Activated CD4-positive, alpha-beta T cell treated with anti-CD3 and anti-CD28 coated beads for 24 hours (primary cell): ENCODE measurements around the gene SETD9.

ENCODE experiments used
- DNase-seq, 2 donors: peaks; one replicate each; pipeline ENCODE4 v3.0.0-alpha.2; 2020; ENCODE audit warnings: low read depth in 2 of 2

SETD9 gene

GRCh38 chr5:56938858-56939257, 29.5 kb downstream of the SETD9 start:
- DNase-seq, result no peak

DNA sequence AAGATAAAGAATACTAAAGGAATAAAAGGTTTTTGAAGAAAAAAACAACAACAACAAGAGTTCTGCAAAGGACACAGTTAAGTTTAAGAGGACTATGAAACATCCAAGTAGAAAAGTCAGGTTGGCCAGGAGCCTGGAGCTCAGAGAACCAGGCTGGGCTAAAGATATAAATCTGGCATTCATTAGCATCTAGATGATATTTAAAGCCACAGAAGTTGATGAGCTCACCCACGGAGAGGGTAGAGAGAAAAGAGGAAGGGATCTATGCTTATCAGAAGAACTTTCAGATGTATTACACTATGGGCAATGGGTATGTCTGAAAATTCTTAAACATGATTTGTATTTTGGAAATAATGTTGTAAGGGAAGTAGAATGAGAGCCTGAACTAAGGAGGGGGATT, 32.6 kb downstream of the SETD9 start:
- DNase-seq, result no peak

DNA sequence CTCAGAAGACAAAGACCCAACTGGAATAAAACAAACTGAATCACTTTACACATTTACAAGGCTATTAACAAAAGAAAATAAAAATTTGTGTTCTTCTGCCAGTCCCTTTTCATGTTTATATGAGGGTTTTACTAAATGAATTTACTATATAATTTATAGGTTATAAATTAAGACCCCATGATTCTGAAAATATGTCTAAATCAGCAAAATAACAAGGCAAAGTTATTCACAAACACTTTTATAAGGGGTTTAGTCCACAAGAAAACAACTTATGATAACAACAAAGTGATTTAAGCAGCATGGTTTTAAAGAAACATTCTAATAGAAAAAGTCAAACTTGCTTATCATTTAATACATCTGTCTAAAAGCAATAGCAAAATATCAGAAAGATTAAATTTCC, 37.7 kb downstream of the SETD9 start:
- no peak for DNase-seq

DNA sequence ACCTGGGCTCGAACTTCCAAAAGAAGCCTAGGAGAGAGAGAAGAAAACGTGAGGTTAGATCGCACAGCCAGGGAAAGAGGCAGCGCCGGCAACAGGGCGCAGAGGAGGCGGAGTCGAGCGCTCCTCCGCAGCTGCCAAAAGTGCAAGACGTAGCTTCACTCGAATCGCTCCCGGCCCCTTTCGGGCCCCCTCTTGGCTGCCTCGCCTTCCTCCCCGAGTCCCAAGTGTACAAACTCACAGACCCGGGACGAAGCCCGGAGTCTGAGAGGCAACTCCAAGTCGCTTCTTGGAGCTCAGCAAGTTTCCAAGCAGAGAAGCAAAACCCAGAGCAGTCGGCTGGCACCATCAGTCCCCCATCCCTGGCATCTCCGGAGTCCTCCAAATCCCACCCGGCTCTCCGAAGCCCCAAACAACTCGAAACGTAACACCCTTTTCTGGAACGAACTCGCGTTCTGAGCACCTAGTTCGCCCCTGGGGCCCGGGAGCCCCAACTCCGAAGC, 41.3 kb downstream of the SETD9 start:
- DNase-seq, result peak; percentile 34 to 49

DNA sequence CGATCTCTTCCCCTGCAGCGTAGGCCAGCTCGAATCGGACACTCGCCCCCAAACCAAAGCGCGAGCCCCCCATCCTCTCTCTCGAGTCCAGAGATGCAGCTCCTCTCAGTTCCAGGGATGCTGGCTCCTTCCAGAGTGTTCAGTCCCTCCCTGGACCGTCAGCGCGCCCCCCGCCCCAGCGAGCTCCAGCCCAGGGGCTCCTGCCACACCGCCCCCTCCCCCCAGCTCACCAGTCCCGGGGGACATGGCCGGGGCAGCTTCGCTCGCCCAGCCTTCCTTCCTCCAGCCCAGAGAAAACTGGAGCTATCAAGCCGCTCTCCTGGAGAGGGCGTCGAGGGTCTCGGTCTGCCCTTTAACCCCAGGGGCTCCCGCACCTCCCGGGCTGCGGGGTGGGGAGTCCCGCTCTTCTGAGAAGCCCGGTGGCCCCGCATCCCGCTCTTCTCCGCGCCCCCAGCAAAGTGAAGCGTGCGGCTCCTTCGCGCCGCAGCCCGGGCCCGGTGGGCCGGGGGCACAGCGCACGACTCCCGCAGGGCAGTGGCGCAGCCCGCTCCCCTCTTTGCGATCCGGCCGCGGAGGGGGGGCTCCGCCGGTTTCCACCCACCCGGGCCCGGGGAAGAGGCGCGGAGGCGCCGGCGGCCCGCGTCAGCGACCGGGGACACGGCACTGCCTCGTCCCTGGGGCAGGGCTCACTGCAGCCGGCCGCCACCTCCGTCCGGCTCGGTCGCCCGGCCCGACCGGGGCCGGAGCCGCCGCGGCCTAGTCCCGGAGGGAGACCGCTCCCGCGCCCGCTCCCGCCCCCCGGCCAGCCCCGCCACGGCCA, 41.9 kb downstream of the SETD9 start:
- no peak for DNase-seq

DNA sequence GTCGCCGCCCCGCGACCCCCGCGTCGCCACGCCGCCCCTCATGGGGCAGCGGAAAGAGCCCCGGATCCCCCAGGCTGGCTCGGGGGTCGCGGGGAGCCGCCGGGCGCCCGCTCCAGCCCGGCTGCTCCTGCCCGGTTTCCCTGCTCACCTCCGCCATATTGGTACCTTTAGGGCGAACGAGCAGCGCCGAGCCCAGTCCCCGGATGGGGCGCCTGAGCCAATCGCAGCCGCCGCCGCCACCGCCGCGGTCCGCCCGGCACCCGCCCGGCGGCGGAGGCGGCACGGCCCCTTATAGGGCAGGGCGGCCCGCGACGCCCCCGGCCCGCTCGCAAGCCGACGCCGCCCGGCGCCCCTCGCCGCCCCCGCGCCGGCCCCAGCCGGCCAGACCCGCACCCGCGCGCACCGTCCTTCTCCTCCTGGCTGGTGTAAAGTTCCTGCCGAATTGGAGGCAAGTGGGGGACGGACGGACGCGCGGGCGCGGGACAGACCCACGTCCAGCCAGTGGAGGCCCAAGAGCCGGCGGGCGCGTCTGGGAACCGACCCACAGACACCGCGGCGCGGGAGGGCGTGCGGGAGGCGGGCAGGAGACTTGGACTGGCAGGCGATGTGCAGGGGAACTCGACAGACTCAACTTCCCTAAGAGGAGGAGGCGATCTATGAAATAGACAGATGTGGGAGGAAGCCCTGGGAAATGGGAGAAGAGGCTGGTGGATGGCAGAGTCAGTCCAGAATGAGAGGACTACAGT, 42.7 kb downstream of the SETD9 start, which contains the start of gene MIER3:
MIER3 (minus strand) TSS at position 178 of the 746 bp plus-strand sequence; CDS start at position 157, 21 bp downstream.
- DNase-seq, result peak; percentile 60 to 66

- no peak for DNase-seq
These were observed 44.9 kb downstream of the SETD9 start for GRCh38 chr5:56954262-56954661.

DNA sequence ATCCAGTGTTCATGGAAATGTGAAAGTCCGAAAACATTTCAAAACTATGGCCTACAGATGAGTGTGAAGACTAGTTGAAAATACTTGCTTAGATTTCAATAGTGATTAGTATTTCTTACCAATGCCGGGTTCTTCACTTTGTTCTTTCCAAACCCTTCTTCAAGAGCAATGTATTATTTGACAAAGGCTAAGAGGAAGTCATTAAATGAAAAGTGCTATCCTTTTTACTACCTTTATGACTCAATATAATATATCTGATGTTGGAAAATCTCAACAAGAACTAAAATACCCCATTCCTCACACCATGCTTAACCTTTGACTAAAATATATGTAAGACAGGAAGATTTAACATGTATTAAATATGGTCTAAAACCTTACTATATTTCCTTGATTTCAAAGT, 49.2 kb downstream of the SETD9 start:
- no peak for DNase-seq

DNA sequence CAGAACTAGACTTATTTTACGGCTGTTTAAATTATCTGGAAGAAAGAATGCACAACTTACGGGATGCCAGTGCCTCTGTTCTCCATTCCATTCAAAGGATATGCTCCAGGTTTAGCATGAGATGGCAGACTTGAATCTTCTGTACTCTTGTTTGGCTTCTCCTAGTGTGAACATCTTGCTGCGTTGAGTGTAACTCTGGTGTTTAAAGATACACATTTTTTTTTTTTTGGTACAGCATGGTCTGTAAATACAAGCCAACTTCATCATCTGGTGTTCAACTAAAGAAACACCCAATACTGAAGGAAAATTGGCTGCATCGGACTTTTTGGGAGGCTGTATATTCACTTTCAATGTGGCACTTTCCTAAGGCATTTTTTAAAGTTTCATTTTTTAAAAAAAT, 49.9 kb downstream of the SETD9 start:
- no peak for DNase-seq

- no peak for DNase-seq
These were observed 52.4 kb downstream of the SETD9 start for GRCh38 chr5:56961746-56962145.

- no peak for DNase-seq
These were observed 52.9 kb downstream of the SETD9 start for GRCh38 chr5:56962286-56962685.

DNA sequence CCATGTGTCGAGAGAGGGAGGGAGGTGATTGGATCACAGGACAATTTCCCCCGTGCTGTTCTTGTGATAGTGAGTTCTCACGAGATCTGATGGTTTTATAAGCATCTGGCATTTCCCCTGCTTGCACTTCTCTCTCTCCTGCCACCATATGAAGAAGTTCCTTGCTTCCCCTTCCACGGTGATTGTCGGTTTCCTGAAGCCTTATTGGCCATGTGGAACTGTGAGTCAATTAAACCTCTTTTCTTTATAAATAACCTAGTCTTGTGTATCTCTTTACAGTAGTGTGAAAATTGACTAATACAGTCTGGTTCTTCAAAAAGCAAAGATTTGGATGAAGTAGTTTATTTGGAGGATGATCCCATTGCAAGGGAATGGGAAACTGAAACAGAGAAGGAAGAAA, 53.9 kb downstream of the SETD9 start:
- DNase-seq, result no peak

- DNase-seq, result no peak
These were observed 54.8 kb downstream of the SETD9 start for GRCh38 chr5:56964173-56964572.
